Naive B cell (primary cell): ENCODE data around the gene USP12. TPM values are rescaled to one million over a fixed set of nuclear protein-coding genes. Genes with fewer than 3 reads are reported as not detected.

Experiments
- ATAC-seq, 2 donors: fragments of 150-1000 bp; cut with Tn5 transposase; 2 replicates each; pipeline ENCODE4 v1.10.0; 2021; ENCODE audit warnings: low read depth in 2 of 2, mild to moderate bottlenecking in 2 of 2, moderate library complexity in 2 of 2
- DNase-seq: peaks from one replicate; pipeline ENCODE4 v3.0.0; 2022
- H3K27ac Mint-ChIP-seq, 6 donors: one replicate each; pipeline ENCODE4 v1.8.0; 2020 to 2022; ENCODE audit warnings: mild to moderate bottlenecking in 6 of 6, mixed read lengths in 6 of 6, moderate library complexity in 5 of 6, inconsistent platforms in 2 of 6
- H3K27me3 Mint-ChIP-seq, 3 donors: one replicate each; pipeline ENCODE4 v1.8.0; 2021 to 2022; ENCODE audit warnings: mixed read lengths in 3 of 3, mild to moderate bottlenecking in 1 of 3
- H3K36me3 Mint-ChIP-seq, 2 donors: one replicate each; pipeline ENCODE4 v1.8.0; 2020 to 2022; ENCODE audit warnings: mixed read lengths in 2 of 2, inconsistent platforms in 1 of 2, mild to moderate bottlenecking in 1 of 2
- H3K4me1 Mint-ChIP-seq, 3 donors: one replicate each; pipeline ENCODE4 v1.8.0; 2020 to 2022; ENCODE audit warnings: mixed read lengths in 3 of 3, inconsistent platforms in 1 of 3, mild to moderate bottlenecking in 1 of 3, moderate library complexity in 1 of 3
- H3K4me3 Mint-ChIP-seq, 8 donors: one replicate each; pipeline ENCODE4 v1.8.0; 2020 to 2022; ENCODE audit warnings: mild to moderate bottlenecking in 8 of 8, mixed read lengths in 8 of 8, moderate library complexity in 8 of 8, inconsistent platforms in 2 of 8
- H3K9me3 Mint-ChIP-seq, 7 donors: one replicate each; pipeline ENCODE4 v1.8.0; 2020 to 2022; ENCODE audit warnings: mixed read lengths in 7 of 7, mild to moderate bottlenecking in 5 of 7, inconsistent platforms in 2 of 7, moderate library complexity in 1 of 7
- polyA plus RNA-seq, 6 donors: library from polyadenylated mRNA; unstranded; fragments of 300-500 nt; fragmentation: Illumina TruSeq; gene quantifications; one replicate each; pipeline ENCODE4 v1.2.3, GENCODE V29; 2021; ENCODE audit warnings: low read depth in 6 of 6

The USP12 gene
- polyA plus RNA-seq, 6 donors from 2014 or later: 49.1 to 91.6 (median 58.2) TPM

- Mint-ChIP-seq H3K27ac (peak overlapping the region; percentile 29 to 92 (median 69)), H3K27me3 (no peaks in the 10 kb centered on the region), H3K4me1 (peaks cover 34 to 44% (median 35%) of the 10 kb centered on the region in 3 donors), H3K9me3 (peaks cover 0 to under 1% (median 0%) of the 10 kb centered on the region in 7 donors), H3K4me3 (peak overlapping the region in 7 of 8 donors; percentile 54 to 88 (median 66)), H3K36me3 (no peaks in the 10 kb centered on the region)
- no peak for DNase-seq
- no peak for ATAC-seq
Observed at GRCh38 chr13:27176470-27177410, 5.1 kb upstream of the USP12 start.

- no peak for DNase-seq
- Mint-ChIP-seq H3K36me3 (no peaks in the 10 kb centered on the region), H3K27me3 (no peaks in the 10 kb centered on the region), H3K9me3 (no peaks in the 10 kb centered on the region), H3K4me3 (peak overlapping the region in 1 of 8 donors; percentile 20), H3K4me1 (peaks cover 42 to 52% (median 43%) of the 10 kb centered on the region in 3 donors), H3K27ac (peak overlapping the region in 1 of 6 donors; percentile 44)
- no peak for ATAC-seq
Observed at GRCh38 chr13:27174766-27175455, 3.3 kb upstream of the USP12 start.

- Mint-ChIP-seq H3K27me3 (no peaks in the 10 kb centered on the region), H3K36me3 (no peaks in the 10 kb centered on the region), H3K4me3 (peak overlapping the region; percentile 91 to 96 (median 92)), H3K27ac (peak overlapping the region; percentile 92 to 99 (median 97)), H3K4me1 (peaks cover 52 to 63% (median 54%) of the 10 kb centered on the region in 3 donors), H3K9me3 (no peaks in the 10 kb centered on the region)
- DNase-seq (peak; percentile 51), ATAC-seq (peak; percentile 17)
Observed at GRCh38 chr13:27172495-27172842, 858 bp upstream of the USP12 start.

- no peaks in the 10 kb centered on the region for H3K36me3 Mint-ChIP-seq
- peak overlapping the region; percentile 92 to 99 (median 97) for H3K27ac Mint-ChIP-seq
- ATAC-seq (peak; percentile 83 to 84), DNase-seq (peak; percentile 96)
- H3K4me1 Mint-ChIP-seq: peaks cover 51 to 58% (median 55%) of the 10 kb centered on the region in 3 donors
- no peaks in the 10 kb centered on the region for H3K9me3 Mint-ChIP-seq
- peak overlapping the region; percentile 91 to 98 (median 94) for H3K4me3 Mint-ChIP-seq
- no peaks in the 10 kb centered on the region for H3K27me3 Mint-ChIP-seq
Observed at GRCh38 chr13:27171827-27172494, 350 bp upstream of the USP12 start.

- Mint-ChIP-seq H3K36me3 (no peaks in the 10 kb centered on the region), H3K9me3 (no peaks in the 10 kb centered on the region), H3K27ac (peak overlapping the region; percentile 92 to 99 (median 96)), H3K4me3 (peak overlapping the region; percentile 92 to 99 (median 97)), H3K27me3 (no peaks in the 10 kb centered on the region), H3K4me1 (peaks cover 51 to 57% (median 52%) of the 10 kb centered on the region in 3 donors)
- DNase-seq: no peak
- no peak for ATAC-seq
Observed at GRCh38 chr13:27170516-27171243, 931 bp downstream of the USP12 start.

- Mint-ChIP-seq H3K36me3 (no peaks in the 10 kb centered on the region), H3K27ac (peak overlapping the region; percentile 92 to 99 (median 96)), H3K27me3 (no peaks in the 10 kb centered on the region), H3K4me1 (peaks cover 55 to 61% (median 56%) of the 10 kb centered on the region in 3 donors), H3K4me3 (peak overlapping the region; percentile 92 to 99 (median 97)), H3K9me3 (no peaks in the 10 kb centered on the region)
- ATAC-seq (no peak), DNase-seq (peak; percentile 31)
Observed at GRCh38 chr13:27170221-27170515, 1.4 kb downstream of the USP12 start.

GRCh38 chr13:27168906-27169657, 2.5 kb downstream of the USP12 start:
- Mint-ChIP-seq H3K4me1 (peaks cover 54 to 69% (median 61%) of the 10 kb centered on the region in 3 donors), H3K4me3 (peak overlapping the region; percentile 16 to 98 (median 52)), H3K27me3 (no peaks in the 10 kb centered on the region), H3K27ac (peak overlapping the region in 5 of 6 donors; percentile 78 to 97 (median 84)), H3K9me3 (no peaks in the 10 kb centered on the region), H3K36me3 (no peaks in the 10 kb centered on the region)
- ATAC-seq: no peak
- no peak for DNase-seq

GRCh38 chr13:27168086-27168485, 3.5 kb downstream of the USP12 start:
- Mint-ChIP-seq H3K27me3 (no peaks in the 10 kb centered on the region), H3K4me1 (peaks cover 60 to 73% (median 68%) of the 10 kb centered on the region in 3 donors), H3K9me3 (no peaks in the 10 kb centered on the region), H3K4me3 (peak overlapping the region in 6 of 8 donors; percentile 22 to 98 (median 55)), H3K27ac (peak overlapping the region; percentile 1 to 68 (median 12)), H3K36me3 (no peaks in the 10 kb centered on the region)
- DNase-seq: no peak
- ATAC-seq: no peak

GRCh38 chr13:27166313-27166712, 5.3 kb downstream of the USP12 start:
- H3K4me1 Mint-ChIP-seq: peaks cover 62 to 75% (median 66%) of the 10 kb centered on the region in 3 donors
- H3K9me3 Mint-ChIP-seq: no peaks in the 10 kb centered on the region
- no peak for ATAC-seq
- peak overlapping the region in 1 of 8 donors; percentile 31 for H3K4me3 Mint-ChIP-seq
- no peak for DNase-seq
- H3K27me3 Mint-ChIP-seq: no peaks in the 10 kb centered on the region
- no peaks in the 10 kb centered on the region for H3K36me3 Mint-ChIP-seq
- H3K27ac Mint-ChIP-seq: peak overlapping the region in 5 of 6 donors; percentile 12 to 89 (median 45)

GRCh38 chr13:27161980-27162379, 9.6 kb downstream of the USP12 start:
- Mint-ChIP-seq H3K27me3 (no peaks in the 10 kb centered on the region), H3K4me1 (peaks cover 57 to 73% (median 71%) of the 10 kb centered on the region in 3 donors), H3K36me3 (peaks cover 8 to 10% of the 10 kb centered on the region in 2 donors), H3K27ac (peak overlapping the region in 2 of 6 donors; percentile 44 to 70), H3K4me3 (peak overlapping the region in 1 of 8 donors; percentile 6), H3K9me3 (peaks cover 0 to 3% (median 0%) of the 10 kb centered on the region in 7 donors)
- no peak for ATAC-seq
- DNase-seq: no peak

GRCh38 chr13:27161423-27161822, 10.2 kb downstream of the USP12 start:
- Mint-ChIP-seq H3K9me3 (peaks cover 0 to 3% (median under 1%) of the 10 kb centered on the region in 7 donors), H3K36me3 (peaks cover 8 to 14% of the 10 kb centered on the region in 2 donors), H3K4me1 (peaks cover 53 to 72% (median 71%) of the 10 kb centered on the region in 3 donors), H3K4me3 (no peak overlapping the region), H3K27me3 (no peaks in the 10 kb centered on the region), H3K27ac (peak overlapping the region in 2 of 6 donors; percentile 67 to 70)
- ATAC-seq (no peak), DNase-seq (no peak)
